HL-60 (cell line): ENCODE results near the gene TMEM38A.
"Not testable (repeated sequence)": the region's sequence is repeated elsewhere in the genome, so short reads cannot be mapped to it uniquely, and the experiment has no call there.

ENCODE experiments used
- GABPA ChIP-seq: IDR thresholded peaks from 2 replicates; pipeline ENCODE4 v1.6.1; 2012; ENCODE audit warnings: low read depth
- POLR2AphosphoS5 ChIP-seq: IDR thresholded peaks from 2 replicates; pipeline ENCODE4 v1.6.1; 2012; ENCODE audit warnings: low read depth
- REST ChIP-seq: IDR thresholded peaks from 2 replicates; pipeline ENCODE4 v1.6.1; 2012; ENCODE audit warnings: low read depth; ENCODE audit not compliant: insufficient replicate concordance
- SPI1 ChIP-seq: IDR thresholded peaks from 2 replicates; pipeline ENCODE4 v1.6.1; 2012; ENCODE audit warnings: low read depth, mild to moderate bottlenecking, borderline replicate concordance
- TF ChIP-seq, protein P1 (sequence below): IDR thresholded peaks from one replicate; pipeline ENCODE4 v1.5.1; 2011; ENCODE audit warnings: low read length, control low read depth, inconsistent platforms; ENCODE audit not compliant: insufficient read depth

DNA sequence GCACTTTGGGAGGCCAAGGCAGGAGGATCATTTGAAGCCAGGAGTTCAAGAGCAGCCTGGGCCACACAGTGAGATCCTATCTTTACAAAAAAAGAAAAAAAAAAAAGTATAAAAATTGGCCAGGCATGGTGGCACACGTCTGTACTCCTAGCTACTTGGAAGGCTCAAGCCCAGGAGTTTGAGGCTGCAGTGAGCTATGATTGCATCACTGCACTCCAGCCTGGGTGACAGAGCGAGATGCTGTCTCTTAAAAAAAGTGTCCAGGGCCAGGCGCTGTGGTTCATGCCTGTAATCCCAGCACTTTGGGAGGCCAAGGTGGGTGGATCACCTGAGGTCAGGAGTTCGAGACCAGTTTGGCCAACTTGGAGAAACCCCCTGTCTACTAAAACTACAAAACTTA, 12.9 kb downstream of the TMEM38A start:
- TF ChIP-seq, protein P1, sequence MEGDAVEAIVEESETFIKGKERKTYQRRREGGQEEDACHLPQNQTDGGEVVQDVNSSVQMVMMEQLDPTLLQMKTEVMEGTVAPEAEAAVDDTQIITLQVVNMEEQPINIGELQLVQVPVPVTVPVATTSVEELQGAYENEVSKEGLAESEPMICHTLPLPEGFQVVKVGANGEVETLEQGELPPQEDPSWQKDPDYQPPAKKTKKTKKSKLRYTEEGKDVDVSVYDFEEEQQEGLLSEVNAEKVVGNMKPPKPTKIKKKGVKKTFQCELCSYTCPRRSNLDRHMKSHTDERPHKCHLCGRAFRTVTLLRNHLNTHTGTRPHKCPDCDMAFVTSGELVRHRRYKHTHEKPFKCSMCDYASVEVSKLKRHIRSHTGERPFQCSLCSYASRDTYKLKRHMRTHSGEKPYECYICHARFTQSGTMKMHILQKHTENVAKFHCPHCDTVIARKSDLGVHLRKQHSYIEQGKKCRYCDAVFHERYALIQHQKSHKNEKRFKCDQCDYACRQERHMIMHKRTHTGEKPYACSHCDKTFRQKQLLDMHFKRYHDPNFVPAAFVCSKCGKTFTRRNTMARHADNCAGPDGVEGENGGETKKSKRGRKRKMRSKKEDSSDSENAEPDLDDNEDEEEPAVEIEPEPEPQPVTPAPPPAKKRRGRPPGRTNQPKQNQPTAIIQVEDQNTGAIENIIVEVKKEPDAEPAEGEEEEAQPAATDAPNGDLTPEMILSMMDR, result not testable (repeated sequence)
- TF ChIP-seq REST, POLR2AphosphoS5, SPI1, GABPA: not testable (repeated sequence)
